HG03432 (cell line): ENCODE data around the gene COX10.

Experiments
- ATAC-seq: cut with Tn5 transposase; IDR thresholded peaks from one replicate; pipeline ENCODE4 v1.9.1; 2021; ENCODE audit warnings: mild to moderate bottlenecking, moderate library complexity; ENCODE audit not compliant: unreplicated experiment

COX10 gene

GRCh38 chr17:14068542-14069250 lies 608 bp upstream of the COX10 start:
- ATAC-seq: no peak

- ATAC-seq: no peak
Observed at GRCh38 chr17:14070344-14070984, 1.2 kb downstream of the COX10 start.

DNA sequence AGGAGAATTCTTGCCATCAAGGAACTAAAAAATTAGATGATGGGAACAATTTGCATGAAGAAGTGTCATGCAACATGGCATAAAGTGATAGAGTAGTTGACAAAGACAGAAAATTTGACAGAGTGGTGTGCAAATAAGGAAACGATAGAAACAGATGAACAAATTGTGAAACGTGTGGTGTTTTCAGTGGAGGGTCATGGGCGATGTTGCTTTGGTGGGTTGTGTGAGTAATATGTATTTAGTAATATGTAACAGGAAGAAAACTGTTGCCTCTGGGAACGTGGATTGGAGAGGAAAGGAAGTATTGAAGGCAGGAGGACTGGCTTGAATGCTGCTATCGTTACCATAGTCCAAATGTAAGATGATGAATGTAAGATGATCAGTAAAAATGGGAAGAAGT lies 3.6 kb downstream of the COX10 start:
- no peak for ATAC-seq

- no peak for ATAC-seq
Observed at GRCh38 chr17:14078027-14078426, 8.7 kb downstream of the COX10 start.

GRCh38 chr17:14080847-14081251 lies 11.5 kb downstream of the COX10 start:
- ATAC-seq: no peak

DNA sequence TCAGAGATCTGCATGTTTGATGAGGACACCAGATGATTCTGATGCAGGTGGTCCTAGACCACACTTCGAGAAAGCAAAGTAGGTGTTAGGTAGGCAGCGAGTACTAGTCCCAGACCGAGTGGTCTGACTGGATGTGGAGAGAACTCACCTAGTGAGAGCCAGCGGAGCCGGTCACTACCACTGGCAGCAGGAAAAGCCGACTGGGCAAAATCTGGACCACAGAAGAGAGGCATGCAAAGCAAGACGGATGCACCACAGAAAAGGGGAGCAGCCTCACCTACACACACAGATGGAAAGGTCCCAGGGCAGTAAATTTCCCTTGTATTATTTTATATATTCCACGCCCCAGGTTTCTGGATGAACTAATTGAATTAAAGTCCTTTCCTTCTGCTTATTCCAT lies 13.5 kb downstream of the COX10 start:
- ATAC-seq: no peak

- no peak for ATAC-seq
Observed at GRCh38 chr17:14084955-14085354, 15.7 kb downstream of the COX10 start.

DNA sequence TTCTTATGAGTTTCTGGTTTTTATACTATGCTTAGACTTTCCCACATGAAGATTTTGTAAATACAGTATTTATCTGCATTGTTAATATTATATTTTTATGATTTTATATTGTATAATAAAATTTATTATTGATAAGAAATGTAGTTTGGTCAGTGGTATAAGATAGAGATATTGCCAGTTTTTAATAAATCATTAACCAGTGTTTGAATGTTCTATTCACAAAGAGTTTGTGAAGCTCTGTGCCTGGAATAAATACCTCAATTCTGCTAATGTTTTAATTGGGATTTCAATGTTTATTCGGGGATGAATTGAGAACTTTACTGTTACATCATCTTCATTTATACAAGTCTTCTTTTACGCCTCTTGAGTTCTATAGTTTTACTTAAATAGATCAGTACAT lies 16.9 kb downstream of the COX10 start:
- ATAC-seq: no peak

- no peak for ATAC-seq
Observed at GRCh38 chr17:14089179-14089578, 19.9 kb downstream of the COX10 start.

- ATAC-seq: no peak
Observed at GRCh38 chr17:14091367-14091766, 22.1 kb downstream of the COX10 start.

DNA sequence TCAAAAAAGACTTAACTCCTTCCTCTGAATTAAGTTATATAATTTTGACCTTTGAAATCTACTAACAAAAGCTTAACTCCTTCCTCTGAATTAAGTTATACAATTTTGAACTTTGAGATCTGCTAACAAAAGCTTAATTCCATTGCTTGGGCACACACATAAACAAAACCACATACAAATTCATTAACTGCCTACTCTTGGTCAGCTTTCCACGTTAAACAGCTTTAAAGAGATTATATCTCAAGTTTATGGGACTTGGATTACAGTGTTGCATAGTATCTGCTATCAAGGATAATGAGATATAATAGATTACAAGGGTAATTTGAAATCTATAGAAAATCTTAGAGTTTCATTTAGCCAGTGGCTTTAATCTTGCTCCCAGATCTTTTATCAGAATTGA lies 23.5 kb downstream of the COX10 start:
- ATAC-seq: no peak

- no peak for ATAC-seq
Observed at GRCh38 chr17:14094676-14095601, 25.6 kb downstream of the COX10 start.

DNA sequence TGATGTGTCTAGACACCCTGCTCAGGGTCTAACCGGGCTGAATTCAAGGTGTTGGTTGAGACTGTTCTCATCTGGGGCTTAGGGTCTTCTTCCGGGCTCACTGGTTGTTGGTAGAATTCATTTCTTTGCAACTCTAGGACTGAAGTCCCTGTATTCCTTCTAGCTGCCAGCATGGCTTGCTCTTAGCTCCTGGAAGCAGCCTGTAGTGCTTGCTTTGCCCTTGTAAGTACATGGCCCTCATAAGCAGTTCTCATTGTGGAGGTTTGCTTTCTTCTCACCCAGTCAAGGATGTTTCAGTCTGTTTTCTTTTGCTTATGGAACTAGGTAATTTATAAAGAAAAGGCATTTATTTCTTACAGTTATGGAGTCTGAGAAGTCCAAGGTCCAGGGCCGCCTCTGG lies 26.3 kb downstream of the COX10 start:
- no peak for ATAC-seq

- ATAC-seq: no peak
Observed at GRCh38 chr17:14098246-14098645, 28.9 kb downstream of the COX10 start.

DNA sequence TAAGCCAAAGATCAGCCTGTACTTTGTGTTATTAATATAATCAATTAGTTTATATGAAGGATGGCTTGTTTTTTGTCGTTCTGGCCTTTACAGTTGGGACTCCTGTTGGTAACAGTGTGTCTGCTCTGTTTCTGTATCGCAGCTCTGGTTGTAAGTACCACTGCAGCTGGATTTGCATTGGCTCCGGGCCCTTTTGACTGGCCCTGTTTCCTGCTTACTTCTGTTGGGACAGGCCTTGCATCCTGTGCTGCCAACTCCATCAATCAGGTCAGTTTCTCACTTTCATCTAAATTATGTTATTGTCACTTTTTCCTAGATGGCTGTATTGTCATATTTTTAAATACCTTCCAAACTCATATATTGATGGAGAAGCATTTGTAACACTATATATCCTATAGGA lies 32.7 kb downstream of the COX10 start:
- no peak for ATAC-seq

DNA sequence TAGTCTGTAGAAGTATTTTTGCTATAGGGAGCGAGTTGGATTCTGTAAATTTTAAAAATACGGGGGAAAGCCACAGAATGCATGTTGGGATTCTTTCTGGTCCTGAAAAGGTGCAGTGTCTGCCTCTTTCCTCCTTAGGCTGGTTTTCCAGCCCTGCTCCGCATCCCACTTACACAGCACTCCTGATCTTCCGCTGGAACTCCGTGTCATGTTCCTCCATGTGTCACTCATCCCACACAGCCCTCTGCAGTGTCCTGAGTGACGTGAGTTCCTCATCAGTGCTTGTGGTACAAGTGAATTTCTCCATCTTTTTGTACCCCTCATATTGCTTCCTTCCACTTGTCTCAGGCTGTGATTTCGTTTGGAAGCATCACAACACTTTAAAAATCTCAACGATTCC lies 34.5 kb downstream of the COX10 start:
- ATAC-seq: no peak

- ATAC-seq: no peak
Observed at GRCh38 chr17:14104734-14105133, 35.4 kb downstream of the COX10 start.

GRCh38 chr17:14107889-14108288 lies 38.6 kb downstream of the COX10 start:
- ATAC-seq: no peak

DNA sequence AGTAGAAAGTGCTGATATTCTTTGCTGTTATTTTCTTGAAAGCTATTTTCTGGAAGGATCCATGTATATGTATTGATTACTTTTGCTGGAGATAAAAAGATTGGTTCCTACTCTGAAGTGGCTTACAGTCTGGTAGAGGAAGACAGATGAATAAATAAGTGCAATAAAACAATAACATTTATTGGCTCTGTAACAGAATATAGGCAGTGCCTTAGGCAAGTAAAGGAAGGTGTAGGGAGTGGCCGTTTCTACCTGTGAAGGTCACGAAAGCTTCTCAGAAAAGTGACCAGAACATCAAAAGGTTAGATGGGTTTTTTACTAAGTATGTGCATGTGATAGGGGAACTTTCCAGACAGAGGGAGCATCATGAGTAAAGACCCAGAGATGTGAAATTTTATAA lies 43.1 kb downstream of the COX10 start:
- ATAC-seq: no peak

DNA sequence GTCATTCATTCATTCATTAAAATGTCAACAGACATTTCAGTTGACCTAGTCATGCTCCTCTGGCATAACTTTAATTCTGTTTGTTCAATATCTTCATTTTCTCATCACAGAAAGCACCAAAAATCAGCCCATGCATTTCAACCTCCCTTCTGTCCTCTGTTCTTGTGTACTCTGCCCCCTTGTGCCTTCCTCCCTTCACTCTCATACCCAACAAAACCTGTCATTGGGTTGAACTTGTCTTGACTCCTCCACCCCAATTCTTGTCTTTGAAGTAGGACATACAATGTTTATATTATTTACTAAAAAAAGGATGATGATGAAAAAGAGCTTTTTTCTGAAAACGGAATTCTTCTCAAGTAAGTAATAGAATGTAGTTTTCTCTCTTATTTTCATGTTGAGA lies 43.8 kb downstream of the COX10 start:
- no peak for ATAC-seq

- no peak for ATAC-seq
Observed at GRCh38 chr17:14116263-14117024, 47.1 kb downstream of the COX10 start.
